ENCODE data around the gene PTPRM.

The PTPRM gene

DNA sequence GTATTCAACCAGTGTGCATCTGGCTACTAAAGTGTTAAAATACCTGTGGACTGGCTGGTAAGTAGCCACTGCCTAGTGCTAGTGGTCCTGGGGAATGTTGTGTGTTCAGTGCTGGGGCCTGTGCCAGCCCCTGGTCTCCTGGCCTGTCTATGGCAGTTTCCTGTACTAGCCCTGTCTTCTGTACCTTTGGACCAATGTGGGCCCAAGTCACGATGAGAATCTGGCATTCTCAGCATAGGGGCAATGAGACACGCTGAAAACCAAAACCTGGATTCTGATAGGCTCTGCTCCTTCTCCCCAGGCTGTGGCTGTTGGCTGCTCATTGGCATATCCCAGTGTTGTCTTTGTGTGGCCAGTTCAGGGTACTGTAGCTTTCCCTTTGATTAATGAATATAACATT is 170.4 kb downstream of the PTPRM start:
- H3K4me3 ChIP-seq (ENCODE audit: low read length) = no peak overlapping the region
- DNase-seq (ENCODE audit: low read depth, low spot score) = no peak

DNA sequence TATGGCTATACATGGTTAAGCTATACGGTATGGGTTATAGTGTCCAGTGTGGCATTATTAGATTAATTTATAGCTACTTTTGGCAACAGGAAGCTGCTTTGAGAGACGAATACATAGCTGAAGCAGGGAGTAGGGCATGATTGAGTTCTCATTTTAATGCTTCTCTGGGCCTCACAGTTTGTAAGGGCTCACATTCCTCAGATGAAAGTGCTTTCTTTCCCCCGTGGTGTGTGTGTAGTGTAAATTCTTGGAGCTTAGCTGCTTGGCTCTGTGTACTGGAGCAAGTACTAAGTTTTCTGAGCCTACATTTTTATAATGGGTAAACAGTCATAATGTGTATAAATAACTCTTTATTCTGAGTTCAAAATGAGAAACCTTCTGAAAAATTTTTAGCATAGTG is 173.7 kb downstream of the PTPRM start:
- no peak overlapping the region for H3K4me3 ChIP-seq (ENCODE audit: low read length)
- DNase-seq (ENCODE audit: low read depth, low spot score) = no peak

DNA sequence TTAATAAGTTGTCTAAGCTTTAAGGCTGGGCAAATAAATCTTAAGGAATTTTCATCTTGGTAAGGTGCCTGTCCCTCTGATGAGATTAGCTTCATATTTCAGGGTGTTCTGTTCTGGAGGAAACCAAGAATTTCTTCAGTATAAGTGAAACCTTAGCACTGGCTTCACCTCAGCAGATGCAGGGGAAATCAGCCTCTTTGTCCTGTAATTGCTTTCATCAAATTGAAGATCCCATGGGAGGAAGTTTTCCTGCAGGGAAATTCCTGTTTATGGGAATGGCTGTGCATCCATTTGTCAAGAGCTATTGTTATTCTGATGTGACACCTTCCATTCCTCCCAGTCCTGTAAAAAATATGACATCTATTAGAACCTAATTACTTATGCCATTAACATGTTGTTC is 174.5 kb downstream of the PTPRM start:
- H3K4me3 ChIP-seq (ENCODE audit: low read length) = no peak overlapping the region

DNA sequence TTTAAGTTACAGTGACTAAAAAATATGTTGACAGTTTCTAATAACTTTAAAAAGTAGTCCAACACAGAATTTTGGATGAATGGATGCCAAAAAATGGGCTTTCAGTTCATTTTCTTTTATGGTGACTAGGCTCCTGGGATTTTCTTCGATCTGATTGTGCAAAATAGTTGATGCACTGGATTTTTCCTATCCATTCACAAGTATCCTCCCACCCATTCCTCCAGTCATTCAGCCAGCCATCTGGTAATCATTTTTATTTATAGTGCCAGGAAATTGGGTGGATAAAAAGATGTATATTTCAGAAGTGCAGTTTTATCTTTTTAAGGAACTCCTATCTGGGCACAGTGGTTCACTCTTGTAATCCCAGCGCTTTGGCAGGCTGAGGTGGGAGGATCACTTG is 175.1 kb downstream of the PTPRM start:
- no peak for DNase-seq (ENCODE audit: low read depth, low spot score)
- H3K4me3 ChIP-seq (ENCODE audit: low read length) = no peak overlapping the region

More for the DNA sequence above, 174.5 kb downstream of the PTPRM start:
- no peak for DNase-seq (ENCODE audit: low read depth, low spot score)

DNA sequence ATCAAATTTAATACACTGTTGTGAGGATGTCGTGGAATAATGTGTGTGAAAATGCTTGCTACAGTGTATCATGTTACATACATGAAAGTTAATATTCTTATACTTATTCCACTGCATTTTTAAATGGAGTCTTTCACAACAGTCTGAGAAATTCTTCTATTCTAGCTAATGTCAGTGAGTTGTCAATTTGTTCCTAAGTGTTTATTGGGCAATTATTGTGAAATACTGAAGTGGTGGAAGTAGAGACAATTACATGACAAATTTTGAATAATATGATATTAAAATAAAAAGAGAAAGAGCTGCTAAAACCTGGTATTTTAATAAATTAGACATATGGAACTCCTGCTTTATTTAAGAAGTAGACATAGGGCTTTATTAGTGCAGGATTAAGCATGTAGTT is 176.1 kb downstream of the PTPRM start:
- DNase-seq (ENCODE audit: low read depth, low spot score) = no peak
- H3K4me3 ChIP-seq (ENCODE audit: low read length) = no peak overlapping the region

DNA sequence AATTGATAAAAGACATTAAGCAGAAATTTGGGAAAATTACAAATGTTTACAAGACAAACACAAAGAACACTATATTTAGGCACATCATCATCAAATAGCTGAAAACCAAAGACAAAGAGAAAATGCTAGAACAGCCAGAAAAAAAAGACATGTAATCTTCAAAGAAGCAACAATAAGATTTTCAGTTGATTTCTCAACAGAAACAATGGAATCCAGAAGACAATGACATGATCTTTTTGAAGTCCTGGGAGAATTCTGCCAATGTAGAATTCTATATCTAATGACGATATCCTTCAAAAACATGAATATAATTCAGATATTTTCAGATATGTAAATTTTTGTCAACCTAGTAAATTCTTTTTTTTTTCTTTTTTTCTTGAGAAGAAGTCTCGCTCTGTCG is 179.0 kb downstream of the PTPRM start:
- H3K4me3 ChIP-seq (ENCODE audit: low read length) = no peak overlapping the region
- DNase-seq (ENCODE audit: low read depth, low spot score) = no peak

DNA sequence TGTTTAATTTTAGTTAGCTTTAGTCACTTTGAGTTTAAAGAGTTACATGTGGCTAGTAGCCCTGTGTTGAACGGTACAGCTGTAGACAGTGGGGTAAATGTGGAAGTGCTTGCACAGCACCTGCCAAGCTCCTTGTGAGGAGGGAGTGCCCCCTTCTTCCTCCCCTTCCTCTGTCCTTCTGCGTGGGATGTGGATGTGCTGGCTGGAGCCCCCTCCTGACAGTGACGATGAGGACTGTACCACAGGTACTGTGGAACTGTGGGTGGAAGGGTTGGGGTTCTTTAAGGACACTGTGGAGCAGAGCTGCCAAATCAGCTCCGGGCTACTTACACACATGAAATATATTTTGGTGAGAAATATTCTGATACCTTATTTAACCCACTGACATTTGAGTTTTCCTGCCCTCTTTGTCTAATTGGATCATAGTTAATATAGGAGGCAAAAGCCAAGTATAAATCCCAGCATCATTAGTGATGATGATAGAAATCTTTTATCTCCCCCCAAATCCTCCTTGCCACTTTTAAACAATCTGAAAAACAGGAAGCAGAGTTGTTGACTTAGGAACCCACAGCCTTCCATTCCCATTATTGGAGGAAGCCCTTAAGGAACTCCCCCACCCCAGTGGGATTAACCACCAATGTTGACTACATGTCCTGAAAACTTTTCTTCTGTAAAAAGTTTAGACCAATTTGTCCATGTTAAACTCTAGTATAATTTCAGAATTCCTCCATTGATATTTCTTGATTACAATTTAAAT is 181.3 kb downstream of the PTPRM start:
- no peak overlapping the region for H3K4me3 ChIP-seq (ENCODE audit: low read length)
- DNase-seq (ENCODE audit: low read depth, low spot score) = no peak

DNA sequence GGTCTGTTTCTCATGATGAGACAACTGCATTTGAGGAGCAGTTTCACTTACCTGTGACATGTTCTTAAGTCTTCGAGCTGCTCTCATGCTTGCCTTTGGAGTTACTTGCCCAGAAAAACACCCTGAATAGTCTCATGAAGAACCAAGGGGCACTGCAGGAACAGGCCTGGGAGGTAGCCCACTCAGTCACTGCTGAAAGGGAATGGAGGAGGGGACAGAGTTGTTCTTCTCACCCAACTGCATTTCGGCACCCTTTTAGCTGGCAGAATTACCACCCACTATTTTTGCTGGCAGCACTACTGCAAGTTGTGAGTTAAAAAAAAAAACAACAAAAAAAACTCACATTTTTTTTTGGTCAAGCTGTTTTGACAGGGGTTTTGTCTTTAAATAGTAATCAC is 181.9 kb downstream of the PTPRM start:
- DNase-seq (ENCODE audit: low read depth, low spot score) = no peak

DNA sequence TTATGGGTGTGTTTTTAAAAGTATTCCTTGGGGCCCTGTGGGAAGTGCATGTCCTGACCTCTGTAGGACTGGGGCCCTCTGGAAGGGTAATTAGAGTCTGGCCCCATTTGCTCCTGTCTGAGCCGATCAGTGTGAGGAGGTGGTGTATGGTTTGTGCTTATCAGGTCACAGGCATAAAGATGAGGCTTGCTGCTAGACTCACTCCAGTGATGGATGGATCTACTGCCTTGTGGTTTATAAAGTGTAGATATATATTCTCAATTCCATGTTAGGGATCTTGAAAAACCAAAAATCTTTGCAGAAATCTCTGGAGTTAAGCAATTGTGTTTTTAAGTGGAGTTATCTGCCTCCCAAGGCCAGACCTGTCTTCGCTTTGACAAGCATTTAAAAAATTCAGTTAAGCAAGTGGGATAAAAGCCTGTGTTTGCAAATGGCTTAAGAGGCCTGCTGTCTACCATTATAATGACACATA is 182.4 kb downstream of the PTPRM start:
- H3K4me3 ChIP-seq (ENCODE audit: low read length) = no peak overlapping the region
- no peak for DNase-seq (ENCODE audit: low read depth, low spot score)

More for the DNA sequence above, 181.9 kb downstream of the PTPRM start:
- H3K4me3 ChIP-seq (ENCODE audit: low read length) = no peak overlapping the region

DNA sequence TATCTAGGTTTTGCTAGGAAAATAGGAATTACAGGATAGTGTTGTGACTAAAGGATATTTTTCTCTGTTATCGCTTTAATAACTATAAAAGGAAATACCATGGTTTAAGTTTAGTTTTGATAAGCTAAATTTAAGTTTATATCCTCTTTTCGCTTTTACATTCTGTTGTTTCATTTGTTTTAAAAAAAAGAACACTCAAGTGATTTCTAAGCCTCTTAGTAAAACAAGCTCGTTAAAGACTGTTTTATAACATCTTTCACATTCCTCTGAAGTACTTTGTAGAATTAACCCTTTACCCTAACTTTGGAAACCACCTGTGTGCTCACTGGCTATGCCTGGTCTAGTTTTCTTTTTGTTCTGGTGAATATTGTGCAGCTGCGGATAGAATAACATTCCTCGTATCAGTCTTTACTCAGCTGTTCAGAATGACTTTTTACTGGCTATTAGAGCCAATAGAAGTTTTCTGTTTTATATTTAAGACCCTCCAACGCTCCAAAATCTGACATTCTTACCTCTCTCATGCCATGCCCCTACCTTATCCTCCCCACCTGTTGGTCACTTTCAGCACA is 183.1 kb downstream of the PTPRM start:
- H3K4me3 ChIP-seq (ENCODE audit: low read length) = no peak overlapping the region
- peak; percentile 7 for DNase-seq (ENCODE audit: low read depth, low spot score)

DNA sequence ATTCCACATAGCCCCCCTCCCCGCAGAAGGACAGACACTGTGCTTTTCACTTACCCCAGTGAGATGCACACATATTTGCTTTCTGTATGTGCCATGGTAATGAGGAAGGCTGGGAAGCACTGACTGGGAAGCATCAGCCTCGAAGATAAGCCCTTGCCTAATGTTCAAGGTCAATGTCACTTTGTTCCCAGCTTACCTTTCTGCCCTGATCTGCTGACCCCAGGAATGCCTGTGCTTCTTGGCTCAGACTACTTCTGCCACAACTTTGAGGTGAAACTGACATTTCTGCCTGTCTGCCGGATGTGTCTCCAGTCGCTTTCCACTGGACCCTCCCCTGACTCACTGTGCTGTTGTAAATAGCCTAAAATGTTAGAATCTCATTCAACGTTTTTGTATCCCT is 183.8 kb downstream of the PTPRM start:
- DNase-seq (ENCODE audit: low read depth, low spot score) = no peak
- H3K4me3 ChIP-seq (ENCODE audit: low read length) = no peak overlapping the region

DNA sequence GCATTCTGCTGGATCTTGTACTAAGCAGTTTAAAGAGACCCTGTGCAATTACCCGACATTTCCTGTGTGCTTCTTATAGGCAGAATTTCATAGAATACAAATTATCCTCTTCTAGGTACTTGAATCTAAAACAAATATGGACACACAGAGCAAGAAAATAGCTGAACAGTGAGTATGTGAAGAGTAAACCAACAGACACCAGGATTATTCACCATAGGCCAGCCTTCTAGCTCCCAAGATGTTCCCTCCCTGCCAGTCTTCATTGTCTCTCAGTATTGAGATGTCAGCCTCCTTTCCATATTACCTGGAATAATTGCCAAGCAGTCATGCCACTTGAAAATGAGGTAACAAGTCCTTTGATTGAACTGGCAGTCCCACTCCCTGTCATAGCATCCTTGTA is 187.1 kb downstream of the PTPRM start:
- no peak overlapping the region for H3K4me3 ChIP-seq (ENCODE audit: low read length)
- no peak for DNase-seq (ENCODE audit: low read depth, low spot score)

DNA sequence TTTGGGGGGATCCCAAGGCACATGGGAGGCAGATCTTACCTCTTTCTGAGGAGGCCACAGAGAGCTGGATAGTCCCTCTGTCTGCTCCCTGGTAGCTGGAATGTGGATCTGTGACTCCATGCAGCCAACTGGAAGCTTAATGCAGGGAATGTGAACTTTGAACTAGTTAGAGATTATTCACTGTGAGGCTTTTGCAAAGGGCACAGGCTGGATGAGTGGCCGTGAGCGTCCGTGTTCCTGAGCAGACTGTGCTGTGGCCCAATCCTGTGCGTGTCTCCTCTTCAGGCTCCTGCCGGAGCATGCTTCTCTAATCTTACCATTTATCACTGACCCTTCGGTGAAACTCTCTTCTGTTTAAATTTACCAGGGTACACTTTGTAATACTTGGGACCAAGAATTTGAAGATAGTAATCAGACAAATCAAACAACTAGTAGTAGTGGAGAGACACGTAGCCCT is 187.6 kb downstream of the PTPRM start:
- DNase-seq (ENCODE audit: low read depth, low spot score) = no peak
- no peak overlapping the region for H3K4me3 ChIP-seq (ENCODE audit: low read length)

DNA sequence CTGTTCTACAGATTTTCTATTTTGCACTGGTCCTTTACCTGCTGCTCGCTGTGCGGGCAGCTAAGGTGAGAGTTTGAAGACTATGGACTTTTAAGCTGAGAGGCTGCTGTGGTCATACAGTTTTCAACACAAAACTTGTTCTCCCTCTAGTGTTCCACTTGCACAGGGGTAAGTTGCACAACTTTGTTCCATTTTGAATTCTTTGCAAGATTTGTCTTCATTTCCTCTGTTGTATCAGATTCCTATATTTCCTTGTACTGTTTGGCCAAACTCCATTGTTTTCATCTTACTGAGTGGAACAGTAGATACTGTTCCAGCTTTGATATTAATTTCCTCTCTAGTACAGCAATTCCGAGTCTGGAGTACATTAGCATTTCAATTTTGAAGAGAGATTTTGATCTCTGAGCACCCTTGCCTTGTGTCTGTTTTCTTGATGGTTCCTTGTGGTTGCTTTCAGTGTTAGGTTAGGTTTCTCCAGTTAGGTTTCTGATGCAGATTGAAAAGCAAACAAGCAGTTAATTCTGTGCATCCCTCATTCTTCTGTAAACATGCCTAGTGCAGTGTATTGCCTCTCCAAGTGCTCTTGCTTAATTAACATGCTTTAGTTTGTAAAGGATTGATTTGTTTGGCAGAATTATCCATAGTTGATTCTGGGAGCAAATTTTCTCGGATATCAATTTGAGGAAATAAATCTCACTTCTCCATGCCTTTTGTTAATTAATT is 188.8 kb downstream of the PTPRM start:
- no peak for DNase-seq (ENCODE audit: low read depth, low spot score)
- no peak overlapping the region for H3K4me3 ChIP-seq (ENCODE audit: low read length)

DNA sequence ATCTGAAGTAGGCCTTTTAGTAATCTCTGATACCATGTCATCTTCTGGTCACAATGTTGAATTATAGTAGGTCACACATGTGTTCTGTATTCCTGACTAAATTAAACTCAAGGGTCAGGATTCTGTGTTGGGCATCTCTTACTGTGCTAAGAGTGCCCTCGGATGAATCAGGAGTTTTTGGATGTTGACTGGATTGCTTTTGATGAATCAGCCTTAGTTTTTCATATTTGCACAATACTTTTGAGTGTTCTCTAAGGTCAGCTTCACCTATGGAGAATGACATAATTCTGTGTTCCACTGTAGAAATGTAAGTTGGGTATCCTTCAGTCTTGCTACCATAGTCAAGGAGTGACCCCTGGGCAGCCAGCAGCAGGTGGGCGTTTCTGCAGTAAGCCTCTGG is 190.1 kb downstream of the PTPRM start:
- no peak overlapping the region for H3K4me3 ChIP-seq (ENCODE audit: low read length)
- DNase-seq (ENCODE audit: low read depth, low spot score) = no peak

DNA sequence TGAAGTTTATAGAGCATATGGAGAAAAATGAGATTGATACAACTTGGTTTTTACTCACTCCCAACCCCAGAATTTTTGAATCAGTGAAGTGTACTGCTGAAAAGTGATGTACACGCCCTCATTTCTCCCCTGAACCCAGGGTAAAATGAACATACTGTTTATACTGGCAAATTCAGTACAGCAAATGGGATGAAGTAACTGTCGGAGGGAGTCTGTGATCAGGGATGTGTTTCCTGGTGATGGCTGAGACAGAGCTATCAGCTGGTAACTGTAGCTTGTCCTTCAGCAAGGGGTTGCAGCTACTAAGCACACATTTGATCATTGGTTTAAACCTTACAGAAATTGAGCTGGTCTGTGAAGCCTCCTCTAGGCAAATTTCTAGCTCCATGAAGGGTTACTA is 191.6 kb downstream of the PTPRM start:
- no peak for DNase-seq (ENCODE audit: low read depth, low spot score)
- H3K4me3 ChIP-seq (ENCODE audit: low read length) = no peak overlapping the region

DNA sequence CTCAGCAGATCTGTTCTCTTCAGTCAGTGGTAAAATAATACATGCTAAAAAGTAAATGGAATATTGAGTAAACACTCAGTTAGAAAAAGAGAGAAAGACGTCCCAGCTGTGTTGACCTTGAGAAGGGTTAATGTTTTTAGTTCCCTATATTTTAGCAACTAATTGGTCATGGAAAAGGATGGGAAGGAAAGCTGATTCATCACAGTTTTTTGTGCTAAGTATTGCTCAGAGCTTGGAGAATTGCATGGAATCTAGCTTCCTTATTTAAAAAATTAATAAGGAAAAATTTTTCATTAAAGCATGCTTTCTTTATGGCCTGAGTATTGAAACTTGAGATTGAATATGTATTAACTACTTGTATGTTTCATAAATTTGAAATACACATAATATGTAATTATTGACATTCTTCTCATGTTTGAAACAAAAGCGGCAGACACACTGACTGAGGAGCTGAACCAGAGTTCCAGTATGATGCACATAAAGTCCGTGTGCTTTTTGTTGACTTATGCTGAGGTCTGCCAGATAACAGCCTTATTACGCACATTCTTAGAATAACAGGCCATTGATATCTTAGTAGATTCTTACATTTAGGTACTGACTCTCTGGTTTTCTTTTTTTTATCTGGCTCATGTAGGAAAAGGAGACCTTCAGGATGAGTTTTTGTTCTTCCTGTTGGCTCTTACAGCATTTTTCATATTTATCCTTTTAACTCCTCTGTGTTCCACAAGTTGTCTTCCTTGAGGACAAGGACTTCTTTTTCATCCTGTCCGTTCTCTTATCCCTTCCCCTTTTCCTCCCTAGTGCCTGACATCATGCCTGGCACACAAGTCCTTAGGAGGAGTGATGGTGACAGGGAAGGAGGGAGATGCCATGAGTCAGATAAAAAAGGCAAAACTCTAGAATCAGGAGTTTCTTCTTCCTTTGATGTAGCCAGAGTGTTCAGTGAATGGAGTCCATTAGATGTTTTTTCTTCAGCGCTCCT is 194.1 kb downstream of the PTPRM start:
- no peak for DNase-seq (ENCODE audit: low read depth, low spot score)
- H3K4me3 ChIP-seq (ENCODE audit: low read length) = no peak overlapping the region

DNA sequence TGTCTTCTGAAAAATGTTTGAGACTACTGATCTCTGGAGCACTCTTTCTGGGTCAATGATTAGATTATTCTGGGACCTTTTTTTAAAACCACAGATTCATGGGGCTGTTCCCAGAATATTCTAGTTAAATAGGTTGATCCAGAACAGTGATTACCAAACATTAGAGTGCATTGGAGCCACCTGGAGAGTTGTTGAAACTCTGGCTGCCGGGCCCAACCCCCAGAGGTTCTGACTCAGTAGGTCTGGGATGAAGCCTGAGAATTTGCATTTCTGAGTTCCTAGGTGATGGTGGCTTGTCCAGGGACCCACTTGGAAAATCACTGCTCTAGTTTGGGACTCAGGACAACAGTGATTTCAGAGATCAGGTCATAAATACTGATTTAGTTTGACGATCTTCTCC is 197.3 kb downstream of the PTPRM start:
- no peak overlapping the region for H3K4me3 ChIP-seq (ENCODE audit: low read length)
- DNase-seq (ENCODE audit: low read depth, low spot score) = no peak

DNA sequence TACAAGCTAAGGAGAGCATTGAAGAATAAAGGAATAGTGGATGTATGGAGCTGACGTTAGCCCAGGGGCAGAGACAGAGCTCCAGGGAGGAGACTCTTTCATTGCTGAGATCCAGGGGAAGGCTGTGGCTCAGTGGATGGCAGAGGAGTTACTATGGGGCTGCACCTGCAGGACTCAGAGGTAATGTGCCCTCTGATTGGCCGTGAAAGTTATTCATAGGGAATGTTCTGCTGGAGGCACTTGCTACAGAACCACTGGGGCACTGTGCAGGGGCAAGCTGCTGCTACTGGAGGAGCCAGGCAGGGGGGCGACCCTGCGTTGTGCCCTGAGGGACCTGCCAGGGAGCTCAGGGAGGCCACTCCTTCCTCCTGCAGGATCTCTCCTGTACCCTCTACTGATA is 199.2 kb downstream of the PTPRM start:
- no peak for DNase-seq (ENCODE audit: low read depth, low spot score)

More for the DNA sequence above, 199.2 kb downstream of the PTPRM start:
- H3K4me3 ChIP-seq (ENCODE audit: low read length) = no peak overlapping the region
